Activated CD4-positive, alpha-beta T cell treated with anti-CD3 and anti-CD28 coated beads, Interleukin-2, Interleukin-6, amounts not matched to agents 100 ng/mL and 50 ng/mL, durations not matched to agents 16 hours and 8 hours (primary cell): ENCODE results near the gene POLR2M.

Experiments used
- DNase-seq: peaks from one replicate; pipeline ENCODE4 v3.0.0-alpha.2; 2020

Gene POLR2M

GRCh38 chr15:57706405-57707209 is at the start of gene POLR2M:
Gene POLR2M, plus strand, starts transcription at chr15:57706714. Its CDS starts 129 bp downstream, at chr15:57706843.
- DNase-seq: peak; percentile 94

- no peak for DNase-seq
Measured at GRCh38 chr15:57657619-57658018, 48.9 kb upstream of the POLR2M start.

- DNase-seq: no peak
Measured at GRCh38 chr15:57662091-57662744, 44.3 kb upstream of the POLR2M start.

- DNase-seq: no peak
Measured at GRCh38 chr15:57662802-57663201, 43.7 kb upstream of the POLR2M start.

- no peak for DNase-seq
Measured at GRCh38 chr15:57663262-57663661, 43.3 kb upstream of the POLR2M start.

GRCh38 chr15:57665194-57665593 is 41.3 kb upstream of the POLR2M start:
- DNase-seq: no peak

GRCh38 chr15:57665939-57666338 is 40.6 kb upstream of the POLR2M start:
- no peak for DNase-seq

- no peak for DNase-seq
Measured at GRCh38 chr15:57667171-57667849, 39.2 kb upstream of the POLR2M start.

- DNase-seq: no peak
Measured at GRCh38 chr15:57668016-57668415, 38.5 kb upstream of the POLR2M start.

- no peak for DNase-seq
Measured at GRCh38 chr15:57671636-57672035, 34.9 kb upstream of the POLR2M start.

- no peak for DNase-seq
Measured at GRCh38 chr15:57675481-57676181, 30.9 kb upstream of the POLR2M start.

GRCh38 chr15:57676585-57676984 is 29.9 kb upstream of the POLR2M start:
- DNase-seq: no peak

- no peak for DNase-seq
Measured at GRCh38 chr15:57677204-57677603, 29.3 kb upstream of the POLR2M start.

- DNase-seq: no peak
Measured at GRCh38 chr15:57680021-57680420, 26.5 kb upstream of the POLR2M start.

GRCh38 chr15:57681011-57681410 is 25.5 kb upstream of the POLR2M start:
- DNase-seq: no peak

- DNase-seq: no peak
Measured at GRCh38 chr15:57683481-57683880, 23.0 kb upstream of the POLR2M start.

- no peak for DNase-seq
Measured at GRCh38 chr15:57684491-57685151, 21.9 kb upstream of the POLR2M start.

- DNase-seq: no peak
Measured at GRCh38 chr15:57685306-57686095, 21.0 kb upstream of the POLR2M start.

- DNase-seq: no peak
Measured at GRCh38 chr15:57686657-57687056, 19.9 kb upstream of the POLR2M start.

GRCh38 chr15:57690341-57690966 is 16.1 kb upstream of the POLR2M start:
- DNase-seq: no peak

- DNase-seq: no peak
Measured at GRCh38 chr15:57691082-57691481, 15.4 kb upstream of the POLR2M start.
